22Rv1 (cell line): ENCODE measurements around the gene FES.
"Not testable (repeated sequence)": the region's sequence is repeated elsewhere in the genome, so short reads cannot be mapped to it uniquely, and the experiment has no call there.

ENCODE experiments used
- H3K27ac ChIP-seq: fragments of 450-650 bp; 2 replicates; pipeline ENCODE4 v1.5.1; 2017
- ZFX ChIP-seq: fragments of 450-650 bp; IDR thresholded peaks from 2 replicates; pipeline ENCODE4 v1.6.1; 2017; ENCODE audit warnings: antibody characterized with exemption, borderline replicate concordance
- TF ChIP-seq, protein P1 (sequence below): fragments of 450-650 bp; IDR thresholded peaks from 2 replicates; pipeline ENCODE4 v1.5.1; 2017; ENCODE audit warnings: mild to moderate bottlenecking

FES gene

DNA sequence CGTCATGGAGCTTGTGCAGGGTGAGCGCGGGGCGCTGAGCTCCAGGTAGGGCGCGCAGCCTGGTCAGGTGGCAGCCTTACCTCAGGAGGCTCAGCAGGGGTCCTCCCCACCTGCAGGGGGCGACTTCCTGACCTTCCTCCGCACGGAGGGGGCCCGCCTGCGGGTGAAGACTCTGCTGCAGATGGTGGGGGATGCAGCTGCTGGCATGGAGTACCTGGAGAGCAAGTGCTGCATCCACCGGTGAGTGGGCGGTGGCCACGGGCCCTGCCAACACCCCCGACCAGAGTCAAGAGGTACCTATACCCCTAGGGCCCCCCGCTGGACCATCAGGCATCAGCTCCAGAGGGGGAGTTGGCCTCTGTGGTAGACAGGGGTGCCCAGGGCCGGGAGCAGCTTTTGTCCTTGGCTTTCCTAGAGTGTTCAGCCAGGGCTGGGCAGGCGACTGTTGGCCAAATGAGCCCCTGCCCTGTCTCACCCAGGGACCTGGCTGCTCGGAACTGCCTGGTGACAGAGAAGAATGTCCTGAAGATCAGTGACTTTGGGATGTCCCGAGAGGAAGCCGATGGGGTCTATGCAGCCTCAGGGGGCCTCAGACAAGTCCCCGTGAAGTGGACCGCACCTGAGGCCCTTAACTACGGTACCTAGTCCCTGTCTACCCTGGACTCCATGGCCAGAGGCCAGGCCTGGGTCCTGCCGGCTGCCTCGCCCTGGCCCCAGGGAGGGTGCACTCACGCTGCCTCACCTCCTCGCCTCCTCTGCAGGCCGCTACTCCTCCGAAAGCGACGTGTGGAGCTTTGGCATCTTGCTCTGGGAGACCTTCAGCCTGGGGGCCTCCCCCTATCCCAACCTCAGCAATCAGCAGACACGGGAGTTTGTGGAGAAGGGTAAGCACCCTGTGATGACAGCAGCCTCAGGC lies 9.1 kb downstream of the FES start:
- no peak overlapping the region for H3K27ac ChIP-seq

GRCh38 chr15:90895571-90896117 lies 11.3 kb downstream of the FES start:
- TF ChIP-seq, protein P1, sequence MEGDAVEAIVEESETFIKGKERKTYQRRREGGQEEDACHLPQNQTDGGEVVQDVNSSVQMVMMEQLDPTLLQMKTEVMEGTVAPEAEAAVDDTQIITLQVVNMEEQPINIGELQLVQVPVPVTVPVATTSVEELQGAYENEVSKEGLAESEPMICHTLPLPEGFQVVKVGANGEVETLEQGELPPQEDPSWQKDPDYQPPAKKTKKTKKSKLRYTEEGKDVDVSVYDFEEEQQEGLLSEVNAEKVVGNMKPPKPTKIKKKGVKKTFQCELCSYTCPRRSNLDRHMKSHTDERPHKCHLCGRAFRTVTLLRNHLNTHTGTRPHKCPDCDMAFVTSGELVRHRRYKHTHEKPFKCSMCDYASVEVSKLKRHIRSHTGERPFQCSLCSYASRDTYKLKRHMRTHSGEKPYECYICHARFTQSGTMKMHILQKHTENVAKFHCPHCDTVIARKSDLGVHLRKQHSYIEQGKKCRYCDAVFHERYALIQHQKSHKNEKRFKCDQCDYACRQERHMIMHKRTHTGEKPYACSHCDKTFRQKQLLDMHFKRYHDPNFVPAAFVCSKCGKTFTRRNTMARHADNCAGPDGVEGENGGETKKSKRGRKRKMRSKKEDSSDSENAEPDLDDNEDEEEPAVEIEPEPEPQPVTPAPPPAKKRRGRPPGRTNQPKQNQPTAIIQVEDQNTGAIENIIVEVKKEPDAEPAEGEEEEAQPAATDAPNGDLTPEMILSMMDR: no peak
- no peak for TF ChIP-seq ZFX
- no peak overlapping the region for H3K27ac ChIP-seq

More for the DNA sequence above, 9.1 kb downstream of the FES start:
- TF ChIP-seq, protein P1: peak; percentile 53
- no peak for TF ChIP-seq ZFX

DNA sequence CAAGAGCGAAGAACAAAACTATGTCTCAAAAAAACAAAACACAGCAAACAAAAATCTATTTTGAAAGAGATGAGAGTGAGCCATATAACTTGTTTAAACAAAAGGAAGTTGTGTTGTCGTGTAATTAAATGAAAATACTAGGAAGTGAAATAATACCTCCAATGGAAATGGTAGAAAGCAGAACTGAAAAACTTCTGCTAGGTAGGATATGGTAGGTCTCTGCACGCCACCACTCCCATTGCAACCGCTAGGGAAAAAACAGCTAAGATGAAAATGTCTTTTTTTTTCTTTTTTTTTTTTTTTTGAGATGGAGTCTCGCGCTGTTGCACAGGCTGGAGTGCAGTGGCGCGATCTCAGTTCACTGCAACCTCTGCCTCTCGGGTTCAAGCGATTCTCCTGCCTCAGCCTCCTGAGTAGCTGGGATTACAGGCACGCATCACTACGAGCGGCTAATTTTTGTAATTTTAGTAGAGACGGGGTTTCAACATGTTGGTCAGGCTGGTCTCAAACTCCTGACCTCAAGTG lies 12.9 kb downstream of the FES start:
- not testable (repeated sequence) for H3K27ac ChIP-seq

DNA sequence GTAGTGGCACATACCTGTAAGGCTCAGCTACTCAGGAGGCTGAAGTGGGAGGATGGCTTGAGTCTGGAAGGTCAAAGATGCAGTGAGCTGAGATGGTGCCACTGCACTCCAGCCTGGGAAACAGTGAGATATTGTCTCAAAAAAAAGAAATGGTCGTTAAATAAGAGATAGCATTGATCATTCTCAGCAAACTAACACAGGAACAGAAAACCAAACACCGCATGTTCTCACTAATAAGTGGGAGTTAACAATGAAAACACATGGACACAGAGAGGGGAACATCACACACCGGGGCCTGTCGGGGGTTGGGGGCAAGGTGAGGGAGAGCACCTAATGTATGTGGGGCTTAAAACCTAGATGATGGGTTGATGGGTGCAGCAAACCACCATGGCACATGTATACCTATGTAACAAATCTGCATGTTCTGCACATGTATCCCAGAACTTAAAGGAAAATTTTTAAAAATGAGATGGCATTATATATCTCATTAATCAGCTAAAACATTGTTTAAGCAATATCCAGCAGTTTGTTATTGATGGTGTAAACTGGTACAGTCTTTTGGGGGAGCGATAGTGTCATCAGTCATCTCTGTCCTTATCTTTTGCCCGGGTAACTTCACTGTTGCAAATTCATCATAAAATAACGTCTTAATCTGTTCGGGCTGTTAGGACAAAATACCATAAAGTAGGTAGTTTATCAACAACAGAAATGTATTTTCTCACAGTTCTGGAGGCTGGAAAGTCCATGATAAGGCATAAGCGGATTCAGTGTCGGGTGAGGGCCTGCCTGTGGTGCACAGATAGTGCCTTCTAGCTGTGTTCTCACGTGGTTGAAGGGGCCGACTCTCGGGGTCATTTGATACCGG lies 17.1 kb downstream of the FES start:
- peak overlapping the region; percentile 93 for H3K27ac ChIP-seq
- TF ChIP-seq, protein P1: no peak
- no peak for TF ChIP-seq ZFX

DNA sequence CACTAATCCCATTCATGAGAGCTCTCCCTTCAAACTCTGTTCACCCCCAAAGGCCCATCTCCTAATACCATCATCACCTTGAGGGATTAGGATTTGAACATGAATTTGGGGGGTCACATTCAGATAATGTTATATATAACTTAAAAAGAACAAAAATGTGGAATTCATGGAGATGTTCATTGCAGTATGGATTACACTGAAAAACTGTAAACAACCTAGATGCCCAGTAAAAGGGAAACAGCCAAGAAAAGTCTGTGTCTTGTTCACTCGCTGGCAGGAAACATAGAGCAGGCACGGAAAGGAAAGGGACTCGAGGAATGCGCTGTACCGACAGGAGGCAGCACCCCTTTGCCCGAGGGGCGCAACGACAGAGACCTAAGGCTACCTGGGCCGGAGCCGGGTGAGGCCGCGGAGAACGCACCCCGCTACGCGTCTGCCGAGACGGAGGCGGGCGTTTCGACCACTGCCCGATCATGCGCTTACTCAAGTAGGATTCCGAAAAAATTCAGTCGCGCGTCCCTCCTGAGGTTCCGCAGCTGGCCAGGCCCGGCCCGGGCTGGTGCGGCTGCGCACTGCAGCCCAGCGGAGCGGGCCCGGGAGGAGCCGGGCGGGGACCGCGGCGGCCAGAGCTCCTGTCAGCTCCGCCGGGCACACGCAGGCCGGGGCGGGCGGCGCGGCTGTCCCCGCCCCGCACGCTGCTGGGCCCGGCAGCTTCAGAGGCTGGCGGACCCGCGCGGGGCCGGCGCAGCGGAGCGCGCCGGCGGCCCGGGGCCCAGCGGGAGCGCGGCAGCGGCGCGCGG lies 17.9 kb downstream of the FES start:
- H3K27ac ChIP-seq: peak overlapping the region; percentile 93
- TF ChIP-seq, protein P1: peak; percentile 67
- TF ChIP-seq ZFX: no peak

- H3K27ac ChIP-seq: peak within 1 kb of the TSS; percentile 93
These were observed 18.8 kb downstream of the FES start, which contains the start of gene MAN2A2 for GRCh38 chr15:90902840-90903732. MAN2A2 (plus strand) TSS chr15:90903302; CDS start chr15:90904208, 906 bp downstream.

More at GRCh38 chr15:90902840-90903732, 18.8 kb downstream of the FES start, which contains the start of gene MAN2A2:
- TF ChIP-seq, protein P1: no peak
- no peak for TF ChIP-seq ZFX
